Gastrocnemius medialis (tissue), 4 donors: ENCODE results near the gene SEPHS1.

Experiments
- CTCF ChIP-seq, 5 experiments: fragments of 450-650 bp in 3 of 5; fragments of 200-600 bp in 2 of 5; sonication (generic) in 2 of 5; IDR thresholded peaks in 4 of 5; conservative IDR thresholded peaks in 1 of 5; 1 replicate in 4 of 5; 2 replicates in 1 of 5; pipeline ENCODE4 v1.5.1; 2016 to 2019; ENCODE audit warnings: antibody characterized with exemption in 5 of 5, mild to moderate bottlenecking in 3 of 5, moderate library complexity in 3 of 5
- POLR2A ChIP-seq, 2 donors: fragments of 450-650 bp; IDR thresholded peaks; one replicate each; pipeline ENCODE4 v1.6.1; 2017; ENCODE audit warnings: antibody characterized with exemption in 2 of 2, mild to moderate bottlenecking in 2 of 2, moderate library complexity in 2 of 2

DNA sequence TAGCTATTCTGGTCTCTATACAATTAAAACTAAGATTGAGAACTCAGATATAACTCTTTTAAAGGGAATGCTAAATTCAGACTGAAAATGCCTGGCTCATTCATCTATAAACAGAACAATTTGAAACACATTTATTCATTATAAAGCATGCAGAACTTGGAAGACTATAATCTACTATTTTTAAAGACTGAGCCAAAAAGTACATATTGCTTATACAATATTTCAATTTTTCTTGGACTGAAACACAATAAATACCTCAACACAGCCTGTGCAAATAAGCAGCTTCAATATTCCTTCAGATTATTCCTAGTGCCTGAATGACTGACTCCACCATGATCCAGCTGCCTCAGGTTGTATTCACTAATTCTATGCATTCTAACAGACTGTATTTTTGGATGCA is 32.7 kb downstream of the SEPHS1 start:
- TF ChIP-seq CTCF (IDR thresholded peaks at IDR 0.05 in 4 of 5, conservative IDR thresholded peaks at IDR 0.05 in 1 of 5) (no peak), POLR2A (IDR thresholded peaks at IDR 0.05) (no peak)
